Trophoblast cell (in vitro differentiated cells and primary cell): ENCODE results near the gene SUMO2.

ENCODE experiments used
- DNase-seq, 2 donors: peaks; one replicate each; pipeline ENCODE4 v3.0.0-alpha.2; 2016
- H2AFZ ChIP-seq: 2 replicates; pipeline ENCODE4 v1.6.1; 2013; ENCODE audit warnings: low read length, moderate library complexity, mild to moderate bottlenecking; ENCODE audit not compliant: insufficient read depth, poor library complexity
- H2AK5ac ChIP-seq: 2 replicates; pipeline ENCODE4 v1.6.1; 2013; ENCODE audit warnings: mild to moderate bottlenecking, low read length
- H2BK120ac ChIP-seq: 2 replicates; pipeline ENCODE4 v1.6.1; 2013; ENCODE audit warnings: low read length, mild to moderate bottlenecking, moderate library complexity; ENCODE audit not compliant: insufficient read depth, poor library complexity
- H2BK12ac ChIP-seq: 2 replicates; pipeline ENCODE4 v1.6.1; 2013; ENCODE audit warnings: mild to moderate bottlenecking, low read length, moderate library complexity
- H2BK5ac ChIP-seq: 2 replicates; pipeline ENCODE4 v1.6.1; 2013; ENCODE audit warnings: low read length, low read depth, moderate library complexity, mild to moderate bottlenecking; ENCODE audit not compliant: poor library complexity
- H3K14ac ChIP-seq: 2 replicates; pipeline ENCODE4 v1.6.1; 2013; ENCODE audit warnings: mild to moderate bottlenecking, low read length
- H3K18ac ChIP-seq: 2 replicates; pipeline ENCODE4 v1.6.1; 2013; ENCODE audit warnings: mild to moderate bottlenecking, low read length
- H3K23ac ChIP-seq: 2 replicates; pipeline ENCODE4 v1.6.1; 2013; ENCODE audit warnings: low read length
- H3K27ac ChIP-seq: 2 replicates; pipeline ENCODE4 v1.5.1; 2013; ENCODE audit warnings: low read depth, mild to moderate bottlenecking, inconsistent platforms, low read length, moderate library complexity
- H3K27me3 ChIP-seq: 2 replicates; pipeline ENCODE4 v1.6.1; 2013; ENCODE audit warnings: inconsistent platforms, mild to moderate bottlenecking, low read length, moderate library complexity; ENCODE audit not compliant: insufficient read depth
- H3K36me3 ChIP-seq, 2 experiments: 1 replicate in 1 of 2; 2 replicates in 1 of 2; pipeline ENCODE4 v1.6.1; 2013; ENCODE audit warnings: low read length in 2 of 2, mild to moderate bottlenecking in 2 of 2, moderate library complexity in 1 of 2; ENCODE audit not compliant: insufficient read depth in 2 of 2, control insufficient read depth in 1 of 2
- H3K4ac ChIP-seq: 2 replicates; pipeline ENCODE4 v1.6.1; 2013; ENCODE audit warnings: low read depth, mild to moderate bottlenecking, low read length, moderate library complexity
- H3K4me1 ChIP-seq, 2 experiments: 1 replicate in 1 of 2; 2 replicates in 1 of 2; pipeline ENCODE4 v1.6.1; 2013; ENCODE audit warnings: low read length in 2 of 2, mild to moderate bottlenecking in 2 of 2, moderate library complexity in 1 of 2; ENCODE audit not compliant: insufficient read depth in 2 of 2, control insufficient read depth in 1 of 2
- H3K4me2 ChIP-seq: 2 replicates; pipeline ENCODE4 v1.6.1; 2013; ENCODE audit warnings: inconsistent platforms, mild to moderate bottlenecking, low read length, moderate library complexity
- H3K4me3 ChIP-seq: 2 replicates; pipeline ENCODE4 v1.5.1; 2013; ENCODE audit warnings: mild to moderate bottlenecking, low read depth, low read length, inconsistent platforms
- H3K79me1 ChIP-seq: one replicate; pipeline ENCODE4 v1.6.1; 2013; ENCODE audit warnings: low read length
- H3K79me2 ChIP-seq: 2 replicates; pipeline ENCODE4 v1.6.1; 2013; ENCODE audit warnings: low read length, mild to moderate bottlenecking; ENCODE audit not compliant: control insufficient read depth, insufficient read depth, poor library complexity
- H3K9ac ChIP-seq: 2 replicates; pipeline ENCODE4 v1.6.1; 2013; ENCODE audit warnings: mild to moderate bottlenecking, low read length
- H3K9me3 ChIP-seq: 2 replicates; pipeline ENCODE4 v1.6.1; 2013; ENCODE audit warnings: low read depth, mild to moderate bottlenecking, control low read depth, inconsistent platforms, low read length; ENCODE audit not compliant: insufficient read depth
- H4K12ac ChIP-seq: 2 replicates; pipeline ENCODE4 v1.6.1; 2013; ENCODE audit warnings: low read depth, mild to moderate bottlenecking, low read length, moderate library complexity
- H4K8ac ChIP-seq: 2 replicates; pipeline ENCODE4 v1.6.1; 2013; ENCODE audit warnings: low read depth, mild to moderate bottlenecking, low read length, moderate library complexity
- H4K91ac ChIP-seq: one replicate; pipeline ENCODE4 v1.6.1; 2013; ENCODE audit warnings: low read depth, mild to moderate bottlenecking, low read length, moderate library complexity
- WGBS: extraction: QIAGEN DNeasy Blood & Tissue Kit; methylation state at CpG from one replicate; pipeline ENCODE4 v1.1.7; 2013; ENCODE audit warnings: missing lambda C conversion rate; ENCODE audit not compliant: insufficient read length, insufficient coverage; ENCODE audit errors: extremely low coverage; 5-methylcytosine and 5-hydroxymethylcytosine counted together

Gene SUMO2

DNA sequence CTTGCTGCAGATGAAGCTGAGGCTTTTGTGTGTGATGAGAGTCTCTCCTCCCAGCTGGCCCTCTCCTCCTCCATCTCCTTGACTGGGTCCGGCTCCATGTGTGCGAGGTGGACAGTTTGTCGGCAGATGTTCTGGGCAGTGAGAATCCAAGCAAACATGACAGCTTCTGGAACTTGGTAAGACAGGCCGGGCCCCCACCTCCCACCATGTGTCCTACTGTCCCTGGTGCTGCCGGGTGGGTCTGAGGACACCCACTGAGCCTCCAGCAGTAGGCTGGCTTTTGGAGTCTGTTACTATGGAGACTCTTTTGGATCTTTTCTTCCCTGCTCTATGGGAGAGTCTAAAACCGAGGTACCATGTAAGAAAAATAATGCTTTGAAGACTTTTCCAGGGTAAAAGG is 35.4 kb upstream of the SUMO2 start:
- no peak overlapping the region for H2BK120ac ChIP-seq
- no peak overlapping the region for H2AK5ac ChIP-seq
- H2BK5ac ChIP-seq = no peak overlapping the region
- no peak overlapping the region for H3K27ac ChIP-seq
- H3K9ac ChIP-seq = no peak overlapping the region
- H3K4me1 ChIP-seq = no peaks in the 10 kb centered on the region
- H4K8ac ChIP-seq = no peak overlapping the region
- H3K4ac ChIP-seq = no peak overlapping the region
- no peaks in the 10 kb centered on the region for H3K27me3 ChIP-seq
- no peak overlapping the region for H3K4me3 ChIP-seq
- H3K79me1 ChIP-seq = no peaks in the 10 kb centered on the region
- H3K18ac ChIP-seq = no peak overlapping the region
- no peak for DNase-seq
- H3K4me2 ChIP-seq = no peak overlapping the region
- no peak overlapping the region for H3K14ac ChIP-seq
- H3K23ac ChIP-seq = no peak overlapping the region
- WGBS = no CpG with 5 or more reads among the region's 6 CpGs
- H2AFZ ChIP-seq = no peak overlapping the region
- no peaks in the 10 kb centered on the region for H3K9me3 ChIP-seq
- no peak overlapping the region for H4K12ac ChIP-seq
- H2BK12ac ChIP-seq = no peak overlapping the region
- H3K36me3 ChIP-seq = peaks cover 34 to 68% of the 10 kb centered on the region in 2 experiments
- H4K91ac ChIP-seq = no peak overlapping the region
- H3K79me2 ChIP-seq = no peaks in the 10 kb centered on the region

DNA sequence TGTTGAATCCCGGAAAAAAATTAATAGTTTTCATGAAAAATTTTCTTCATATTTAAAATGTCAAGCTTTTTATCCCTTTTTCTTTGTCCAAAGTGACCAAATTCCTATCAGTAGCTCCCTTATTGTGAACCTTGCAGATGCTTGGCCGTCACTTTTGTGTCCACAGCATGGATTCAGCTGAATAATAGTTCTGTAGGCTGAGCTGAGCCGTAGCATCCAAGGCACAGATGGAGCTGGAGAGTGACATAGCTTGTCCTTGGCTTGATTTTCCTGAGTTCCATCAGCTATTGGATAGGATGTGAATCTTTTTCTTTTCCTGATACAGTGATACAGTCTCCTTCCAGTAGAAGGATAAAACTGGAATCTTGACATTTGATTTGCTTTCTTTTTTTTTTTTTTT is 26.3 kb upstream of the SUMO2 start:
- peaks cover 19 to 37% of the 10 kb centered on the region in 2 experiments for H3K36me3 ChIP-seq

DNA sequence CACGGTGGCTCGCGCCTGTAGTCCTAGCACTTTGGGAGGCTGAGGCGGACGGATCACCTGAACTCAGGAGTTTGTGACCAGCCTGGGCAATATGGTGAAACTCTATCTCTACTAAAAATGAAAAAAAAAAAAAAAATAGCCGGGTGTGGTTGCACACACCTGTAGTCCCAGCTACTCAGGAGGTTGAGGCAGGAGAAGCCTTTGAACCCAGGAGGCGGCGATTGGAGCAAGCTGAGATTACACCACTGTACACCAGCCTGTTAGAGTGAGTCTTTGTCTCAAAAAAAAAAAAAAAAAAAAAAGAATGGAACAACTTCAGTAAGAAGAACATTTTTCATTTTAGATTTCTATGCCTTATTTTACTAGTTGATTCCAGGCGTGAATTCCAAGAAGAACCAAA is 25.4 kb upstream of the SUMO2 start:
- no peak overlapping the region for H2AFZ ChIP-seq
- H3K14ac ChIP-seq = no peak overlapping the region
- H3K79me2 ChIP-seq = peaks cover 10% of the 10 kb centered on the region
- no peak overlapping the region for H2BK5ac ChIP-seq
- no peak overlapping the region for H4K12ac ChIP-seq
- peaks cover 10% of the 10 kb centered on the region for H3K79me1 ChIP-seq
- H3K9me3 ChIP-seq = no peaks in the 10 kb centered on the region
- H4K91ac ChIP-seq = no peak overlapping the region
- no peak overlapping the region for H3K9ac ChIP-seq
- H3K4ac ChIP-seq = no peak overlapping the region
- no peak overlapping the region for H3K27ac ChIP-seq
- H2AK5ac ChIP-seq = no peak overlapping the region
- no peaks in the 10 kb centered on the region for H3K27me3 ChIP-seq
- H3K36me3 ChIP-seq = peaks cover 18 to 31% of the 10 kb centered on the region in 2 experiments
- H3K18ac ChIP-seq = no peak overlapping the region
- H3K4me2 ChIP-seq = no peak overlapping the region
- H2BK120ac ChIP-seq = no peak overlapping the region
- WGBS = no CpG with 5 or more reads among the region's 9 CpGs
- no peak overlapping the region for H4K8ac ChIP-seq
- H2BK12ac ChIP-seq = no peak overlapping the region
- H3K4me1 ChIP-seq = no peaks in the 10 kb centered on the region
- no peak overlapping the region for H3K23ac ChIP-seq
- H3K4me3 ChIP-seq = no peak overlapping the region
- DNase-seq = no peak

More for the DNA sequence above, 26.3 kb upstream of the SUMO2 start:
- Histone ChIP-seq H2BK120ac (no peak overlapping the region), H3K4me2 (no peak overlapping the region), H2AK5ac (no peak overlapping the region), H3K27ac (no peak overlapping the region), H3K9ac (no peak overlapping the region), H4K91ac (no peak overlapping the region), H2BK5ac (no peak overlapping the region), H3K9me3 (no peaks in the 10 kb centered on the region), H2BK12ac (no peak overlapping the region), H3K23ac (no peak overlapping the region), H3K4me1 (no peaks in the 10 kb centered on the region), H3K79me2 (peaks cover 10% of the 10 kb centered on the region), H2AFZ (no peak overlapping the region), H3K18ac (no peak overlapping the region), H3K4ac (no peak overlapping the region), H3K14ac (no peak overlapping the region), H3K4me3 (no peak overlapping the region), H4K12ac (no peak overlapping the region), H3K27me3 (no peaks in the 10 kb centered on the region), H3K79me1 (peaks cover 10% of the 10 kb centered on the region), H4K8ac (no peak overlapping the region)
- WGBS = no CpG with 5 or more reads among the region's 3 CpGs
- DNase-seq = no peak

DNA sequence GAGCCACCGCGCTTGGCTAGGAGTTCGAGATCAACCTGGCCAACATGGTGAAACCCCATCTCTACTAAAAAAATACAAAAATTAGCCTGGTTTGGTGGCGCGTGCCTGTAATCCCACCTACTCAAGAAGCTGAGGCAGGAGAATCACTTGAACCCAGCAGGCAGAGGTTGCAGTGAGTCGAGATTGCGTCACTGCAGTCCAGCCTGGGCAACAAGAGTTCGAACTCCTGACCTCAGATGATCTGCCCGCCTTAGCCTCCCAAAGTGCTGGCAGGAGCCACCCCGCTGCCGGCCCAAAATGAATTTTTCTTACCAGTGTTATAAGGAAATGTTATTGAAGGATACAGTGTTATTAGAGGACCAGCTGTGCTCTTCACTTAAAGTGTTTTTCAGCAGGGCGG is 25.0 kb upstream of the SUMO2 start:
- WGBS = no CpG with 5 or more reads among the region's 12 CpGs
- no peak overlapping the region for H3K27ac ChIP-seq

More for the DNA sequence above, 25.0 kb upstream of the SUMO2 start:
- H2AK5ac ChIP-seq = no peak overlapping the region
- no peak overlapping the region for H3K23ac ChIP-seq
- no peak overlapping the region for H2BK120ac ChIP-seq
- H3K14ac ChIP-seq = no peak overlapping the region
- H4K8ac ChIP-seq = no peak overlapping the region
- H3K4me2 ChIP-seq = no peak overlapping the region
- no peaks in the 10 kb centered on the region for H3K4me1 ChIP-seq
- no peak overlapping the region for H2BK12ac ChIP-seq
- no peak overlapping the region for H3K18ac ChIP-seq
- H3K79me2 ChIP-seq = peaks cover 10% of the 10 kb centered on the region
- no peak overlapping the region for H3K9ac ChIP-seq
- H3K4ac ChIP-seq = peak overlapping the region; percentile 40
- no peaks in the 10 kb centered on the region for H3K9me3 ChIP-seq
- H3K4me3 ChIP-seq = no peak overlapping the region
- DNase-seq = no peak
- no peak overlapping the region for H4K12ac ChIP-seq
- H2BK5ac ChIP-seq = no peak overlapping the region
- no peak overlapping the region for H4K91ac ChIP-seq
- H2AFZ ChIP-seq = no peak overlapping the region
- H3K27me3 ChIP-seq = no peaks in the 10 kb centered on the region
- peaks cover 15 to 28% of the 10 kb centered on the region in 2 experiments for H3K36me3 ChIP-seq
- peaks cover 10% of the 10 kb centered on the region for H3K79me1 ChIP-seq
